ENCODE measurements around the gene DCDC2B. TPM values are rescaled to one million over a fixed set of nuclear protein-coding genes. Genes with fewer than 3 reads are reported as not detected.

The DCDC2B gene
- total RNA-seq, 1 experiment from 2014 or later, result not detected

DNA sequence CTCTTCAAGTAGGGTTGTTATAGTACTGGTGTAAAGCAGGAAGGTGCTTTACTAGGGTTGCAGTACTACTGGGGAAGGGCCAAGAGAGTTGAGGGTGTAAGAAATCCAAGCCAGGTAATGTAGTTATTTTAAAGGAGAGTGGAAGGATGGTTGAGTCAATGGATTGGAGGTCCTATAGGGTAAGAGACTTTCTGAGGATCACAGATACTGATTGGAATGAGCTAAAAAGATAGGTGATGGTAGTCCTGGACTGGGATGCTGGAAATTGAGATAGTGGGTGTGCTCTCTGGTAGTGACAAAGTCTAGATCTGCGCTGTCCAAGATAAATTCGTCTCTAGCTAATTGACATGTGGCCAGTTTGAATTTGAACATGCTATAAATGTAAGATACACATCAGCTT is 22.4 kb upstream of the DCDC2B start:
- Histone ChIP-seq H3K14ac (ENCODE audit: insufficient read depth, low read length) (no peak overlapping the region), H3K56ac (ENCODE audit: insufficient read length, low read depth, low read length) (no peak overlapping the region), H3T11ph (ENCODE audit: low read length) (no peak overlapping the region), H3K79me1 (ENCODE audit: insufficient read depth, low read depth, low read length, poor library complexity, severe bottlenecking) (peaks cover 4% of the 10 kb centered on the region), H3K23ac (ENCODE audit: insufficient read length, low read depth, low read length) (no peak overlapping the region), H3K27me3 (ENCODE audit: insufficient read depth, low read length) (no peaks in the 10 kb centered on the region), H3K18ac (ENCODE audit: insufficient read length, low read depth, low read length) (no peak overlapping the region), H4K5ac (ENCODE audit: insufficient read length, low read depth, low read length) (no peak overlapping the region), H4K91ac (ENCODE audit: insufficient read length, low read depth, low read length) (no peak overlapping the region), H3K4me1 (ENCODE audit: insufficient read depth, low read length) (no peaks in the 10 kb centered on the region), H3K4ac (ENCODE audit: low read depth, low read length) (no peak overlapping the region), H4K20me1 (ENCODE audit: control insufficient read depth, insufficient read depth, insufficient read length) (no peaks in the 10 kb centered on the region), H2AFZ (ENCODE audit: low read length) (no peak overlapping the region), H3K27ac (ENCODE audit: insufficient read length, low read depth, low read length) (no peak overlapping the region), H2BK12ac (ENCODE audit: insufficient read length, low read depth, low read length) (no peak overlapping the region), H3K23me2 (ENCODE audit: insufficient read length, low read depth, low read length, poor library complexity, severe bottlenecking) (no peaks in the 10 kb centered on the region), H3K9me3 (ENCODE audit: control insufficient read depth, low read depth, low read length) (no peaks in the 10 kb centered on the region), H3K9ac (ENCODE audit: extremely low read depth, insufficient read length, low read length) (no peak overlapping the region), H2AK5ac (ENCODE audit: insufficient read length, low read length) (no peak overlapping the region), H2BK120ac (ENCODE audit: low read depth, low read length, poor library complexity, severe bottlenecking) (no peak overlapping the region), H3K79me2 (ENCODE audit: insufficient read depth, low read length) (no peaks in the 10 kb centered on the region), H4K8ac (replicated peaks; ENCODE audit: insufficient read length, low read depth, low read length) (no peak overlapping the region), H3K4me2 (ENCODE audit: insufficient read depth, insufficient read length, low read length) (no peak overlapping the region), H2BK15ac (ENCODE audit: low read depth, low read length) (no peak overlapping the region), H2BK5ac (ENCODE audit: insufficient read length, low read length) (no peak overlapping the region), H2BK20ac (ENCODE audit: low read depth, low read length, poor library complexity, severe bottlenecking) (no peak overlapping the region)
- Mint-ChIP-seq H3K4me3 (no peak overlapping the region; a peak in 1 of 5 replicates), H3K27me3 (ENCODE audit: low read depth) (no peaks in the 10 kb centered on the region), H3K27ac (peak overlapping the region; percentile 94 to 97 (median 95); a peak in 6 of 7 replicates), H3K4me1 (peaks cover 1% of the 10 kb centered on the region in 2 experiments), H3K9me3 (no peaks in the 10 kb centered on the region), H3K36me3 (ENCODE audit: insufficient read depth in 1 of 3, low read depth in 3 of 3) (peaks cover 63 to 86% (median 85%) of the 10 kb centered on the region in 3 experiments)
- TF ChIP-seq, protein P1, sequence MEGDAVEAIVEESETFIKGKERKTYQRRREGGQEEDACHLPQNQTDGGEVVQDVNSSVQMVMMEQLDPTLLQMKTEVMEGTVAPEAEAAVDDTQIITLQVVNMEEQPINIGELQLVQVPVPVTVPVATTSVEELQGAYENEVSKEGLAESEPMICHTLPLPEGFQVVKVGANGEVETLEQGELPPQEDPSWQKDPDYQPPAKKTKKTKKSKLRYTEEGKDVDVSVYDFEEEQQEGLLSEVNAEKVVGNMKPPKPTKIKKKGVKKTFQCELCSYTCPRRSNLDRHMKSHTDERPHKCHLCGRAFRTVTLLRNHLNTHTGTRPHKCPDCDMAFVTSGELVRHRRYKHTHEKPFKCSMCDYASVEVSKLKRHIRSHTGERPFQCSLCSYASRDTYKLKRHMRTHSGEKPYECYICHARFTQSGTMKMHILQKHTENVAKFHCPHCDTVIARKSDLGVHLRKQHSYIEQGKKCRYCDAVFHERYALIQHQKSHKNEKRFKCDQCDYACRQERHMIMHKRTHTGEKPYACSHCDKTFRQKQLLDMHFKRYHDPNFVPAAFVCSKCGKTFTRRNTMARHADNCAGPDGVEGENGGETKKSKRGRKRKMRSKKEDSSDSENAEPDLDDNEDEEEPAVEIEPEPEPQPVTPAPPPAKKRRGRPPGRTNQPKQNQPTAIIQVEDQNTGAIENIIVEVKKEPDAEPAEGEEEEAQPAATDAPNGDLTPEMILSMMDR (conservative IDR thresholded peaks at IDR 0.05), result no peak
- DNase-seq, result no peak
- WGBS (ENCODE audit: extremely low coverage, insufficient read length, low lambda C conversion rate), result no CpG with 5 or more reads among the region's 2 CpGs
